HEK293 (cell line): Measurements from ENCODE around the gene SORD.

Source experiments
- CTCF ChIA-PET: fragments of 350-600 bp; formaldehyde crosslinking; extraction: SDS; loops from one replicate; lab custom pipeline; 2021; ENCODE audit warnings: antibody characterized with exemption; lab: Yijun Ruan, JAX
- POLR2A ChIA-PET: fragments of 300-600 bp; formaldehyde crosslinking; extraction: SDS; loops from one replicate; lab custom pipeline; 2020; ENCODE audit warnings: antibody characterized with exemption, inconsistent platforms; lab: Yijun Ruan, JAX
- H3K27ac ChIP-seq: fragments of 200-500 bp; sonication (Bioruptor generic); 2 replicates; pipeline ENCODE4 v1.5.1; 2014; ENCODE audit warnings: low read depth, low read length, control low read depth, inconsistent platforms; ENCODE audit errors: extremely low read depth
- H3K36me3 ChIP-seq, 2 experiments: fragments of 200-500 bp in 1 of 2; sonication (Bioruptor generic) in 1 of 2; 1 replicate in 1 of 2; 2 replicates in 1 of 2; pipeline ENCODE4 v1.5.1; 2014 to 2017; ENCODE audit warnings: inconsistent platforms in 2 of 2, low read length in 2 of 2; ENCODE audit not compliant: control insufficient read depth in 2 of 2, insufficient read depth in 1 of 2
- H3K4me1 ChIP-seq: fragments of 200-500 bp; sonication (Bioruptor generic); 2 replicates; pipeline ENCODE4 v1.5.1; 2014; ENCODE audit warnings: mild to moderate bottlenecking, low read length, inconsistent platforms; ENCODE audit not compliant: control insufficient read depth, insufficient read depth
- H3K4me3 ChIP-seq: 2 replicates; pipeline ENCODE4 v1.5.1; 2011; ENCODE audit warnings: low read depth, mild to moderate bottlenecking, control low read depth, low read length, moderate library complexity
- H3K9me3 ChIP-seq: fragments of 200-500 bp; sonication (Bioruptor generic); 2 replicates; pipeline ENCODE4 v1.5.1; 2014; ENCODE audit warnings: low read depth, low read length, inconsistent platforms; ENCODE audit not compliant: control insufficient read depth, insufficient read depth
- BCL11B ChIP-seq: fragments of 450-650 bp; formaldehyde crosslinking; IDR thresholded peaks from 2 replicates; pipeline ENCODE4 v1.5.1; 2016; ENCODE audit warnings: low read depth, missing biosample characterization, missing genetic modification characterization
- BCL6B ChIP-seq: fragments of 450-650 bp; formaldehyde crosslinking; IDR thresholded peaks from 2 replicates; pipeline ENCODE4 v1.5.1; 2017; ENCODE audit warnings: missing biosample characterization, missing genetic modification characterization
- KLF7 ChIP-seq: fragments of 450-650 bp; formaldehyde crosslinking; IDR thresholded peaks from 2 replicates; pipeline ENCODE4 v1.5.1; 2016; ENCODE audit warnings: missing biosample characterization, missing genetic modification characterization, borderline replicate concordance
- MZF1 ChIP-seq: fragments of 450-650 bp; formaldehyde crosslinking; IDR thresholded peaks from 2 replicates; pipeline ENCODE4 v1.5.1; 2017; ENCODE audit warnings: missing biosample characterization, missing genetic modification characterization, borderline replicate concordance
- WT1 ChIP-seq: fragments of 450-650 bp; formaldehyde crosslinking; IDR thresholded peaks from 2 replicates; pipeline ENCODE4 v1.5.1; 2016; ENCODE audit warnings: missing biosample characterization, missing genetic modification characterization
- ZBTB48 ChIP-seq: fragments of 450-650 bp; formaldehyde crosslinking; IDR thresholded peaks from 2 replicates; pipeline ENCODE4 v1.5.1; 2016; ENCODE audit warnings: missing biosample characterization, missing genetic modification characterization
- ZBTB7A ChIP-seq: fragments of 450-650 bp; formaldehyde crosslinking; IDR thresholded peaks from 2 replicates; pipeline ENCODE4 v1.5.1; 2016; ENCODE audit warnings: low read depth, missing biosample characterization, missing genetic modification characterization
- ZNF132 ChIP-seq: fragments of 450-650 bp; formaldehyde crosslinking; IDR thresholded peaks from 2 replicates; pipeline ENCODE4 v1.5.1; 2017; ENCODE audit warnings: missing biosample characterization, missing genetic modification characterization, borderline replicate concordance
- ZNF138 ChIP-seq: fragments of 450-650 bp; formaldehyde crosslinking; IDR thresholded peaks from 2 replicates; pipeline ENCODE4 v1.5.1; 2016; ENCODE audit warnings: missing biosample characterization, missing genetic modification characterization, borderline replicate concordance
- ZNF16 ChIP-seq: fragments of 450-650 bp; formaldehyde crosslinking; IDR thresholded peaks from 2 replicates; pipeline ENCODE4 v1.5.1; 2016; ENCODE audit warnings: low read depth, missing biosample characterization, missing genetic modification characterization
- ZNF24 ChIP-seq: fragments of 450-650 bp; formaldehyde crosslinking; IDR thresholded peaks from 2 replicates; pipeline ENCODE4 v1.5.1; 2016; ENCODE audit warnings: missing biosample characterization, missing genetic modification characterization
- ZNF311 ChIP-seq: fragments of 450-650 bp; formaldehyde crosslinking; IDR thresholded peaks from 2 replicates; pipeline ENCODE4 v1.5.1; 2017; ENCODE audit warnings: missing biosample characterization, missing genetic modification characterization, borderline replicate concordance
- ZNF37A ChIP-seq: fragments of 450-650 bp; IDR thresholded peaks from 2 replicates; pipeline ENCODE4 v1.5.1; 2018; ENCODE audit warnings: missing biosample characterization, missing genetic modification characterization
- ZNF544 ChIP-seq: fragments of 450-650 bp; formaldehyde crosslinking; IDR thresholded peaks from 2 replicates; pipeline ENCODE4 v1.5.0; 2017; ENCODE audit warnings: missing biosample characterization, missing genetic modification characterization
- ZNF600 ChIP-seq: fragments of 450-650 bp; formaldehyde crosslinking; IDR thresholded peaks from 2 replicates; pipeline ENCODE4 v1.5.1; 2016; ENCODE audit warnings: missing biosample characterization, missing genetic modification characterization
- ZNF768 ChIP-seq: fragments of 450-650 bp; formaldehyde crosslinking; IDR thresholded peaks from 2 replicates; pipeline ENCODE4 v1.5.1; 2018; ENCODE audit warnings: missing biosample characterization, mild to moderate bottlenecking, missing genetic modification characterization
- TF ChIP-seq, protein P1 (sequence below): fragments of 450-650 bp; IDR thresholded peaks from 2 replicates; pipeline ENCODE4 v1.5.1; 2018; ENCODE audit warnings: missing biosample characterization, missing genetic modification characterization
- TF ChIP-seq, protein P2 (sequence below): fragments of 450-650 bp; formaldehyde crosslinking; optimal IDR thresholded peaks from 2 replicates; pipeline ENCODE3; 2016; ENCODE audit warnings: missing biosample characterization, mild to moderate bottlenecking, missing genetic modification characterization
- TF ChIP-seq, protein P3 (sequence below): fragments of 450-650 bp; formaldehyde crosslinking; IDR thresholded peaks from 2 replicates; pipeline ENCODE4 v1.5.1; 2016; ENCODE audit warnings: missing biosample characterization, missing genetic modification characterization, low read depth
- TF ChIP-seq, protein P4 (sequence below): fragments of 450-650 bp; formaldehyde crosslinking; IDR thresholded peaks from 2 replicates; pipeline ENCODE4 v1.5.1; 2017; ENCODE audit warnings: missing biosample characterization, mild to moderate bottlenecking, missing genetic modification characterization, moderate library complexity
- TF ChIP-seq, protein P5 (sequence below): IDR thresholded peaks from 2 replicates; pipeline ENCODE4 v1.6.1; 2011; ENCODE audit warnings: mild to moderate bottlenecking, low read depth, low read length, borderline replicate concordance

The SORD gene

GRCh38 chr15:45114076-45114750 is 91.2 kb downstream of the SORD start, which contains the start of the genes DUOX2 and DUOXA2:
DUOX2 (minus strand) TSS chr15:45114172; CDS start chr15:45113411, 761 bp downstream.
DUOXA2 (plus strand) TSS chr15:45114326; CDS start chr15:45114606, 280 bp downstream.
- no peak for TF ChIP-seq ZNF768 (tag by site-specific recombination)
- ChIA-PET CTCF (interaction anchor here (0.7 to 1.4 kb wide), 3 partner anchors 13 to 18 kb away, joined by 3 to 4 read pairs (median 3); no protein-coding TSS in a partner anchor), POLR2A (no interaction called here)
- Histone ChIP-seq H3K36me3 (no peaks in the 10 kb centered on the region), H3K4me1 (no peaks in the 10 kb centered on the region), H3K9me3 (no peaks in the 10 kb centered on the region), H3K4me3 (no peak within 1 kb of the TSS), H3K27ac (no peak within 1 kb of the TSS)

- no peaks in the 10 kb centered on the region for H3K36me3 ChIP-seq
- POLR2A ChIA-PET, result no interaction called here
- no peaks in the 10 kb centered on the region for H3K4me1 ChIP-seq
- CTCF ChIA-PET, result interaction anchor here (0.7 to 1.4 kb wide), 3 partner anchors 12 to 18 kb away, joined by 3 to 4 read pairs (median 3); no protein-coding TSS in a partner anchor
- no peaks in the 10 kb centered on the region for H3K9me3 ChIP-seq
- no peak overlapping the region for H3K4me3 ChIP-seq
- H3K27ac ChIP-seq, result no peak overlapping the region
- TF ChIP-seq ZNF16 (no peak), ZNF311 (no peak), ZNF24 (tag by site-specific recombination) (no peak), ZBTB48 (no peak), BCL11B (tag by site-specific recombination) (no peak)
- TF ChIP-seq, protein P1, sequence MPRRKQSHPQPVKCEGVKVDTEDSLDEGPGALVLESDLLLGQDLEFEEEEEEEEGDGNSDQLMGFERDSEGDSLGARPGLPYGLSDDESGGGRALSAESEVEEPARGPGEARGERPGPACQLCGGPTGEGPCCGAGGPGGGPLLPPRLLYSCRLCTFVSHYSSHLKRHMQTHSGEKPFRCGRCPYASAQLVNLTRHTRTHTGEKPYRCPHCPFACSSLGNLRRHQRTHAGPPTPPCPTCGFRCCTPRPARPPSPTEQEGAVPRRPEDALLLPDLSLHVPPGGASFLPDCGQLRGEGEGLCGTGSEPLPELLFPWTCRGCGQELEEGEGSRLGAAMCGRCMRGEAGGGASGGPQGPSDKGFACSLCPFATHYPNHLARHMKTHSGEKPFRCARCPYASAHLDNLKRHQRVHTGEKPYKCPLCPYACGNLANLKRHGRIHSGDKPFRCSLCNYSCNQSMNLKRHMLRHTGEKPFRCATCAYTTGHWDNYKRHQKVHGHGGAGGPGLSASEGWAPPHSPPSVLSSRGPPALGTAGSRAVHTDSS, result no peak
Observed at GRCh38 chr15:45114751-45115085, 91.7 kb downstream of the SORD start.

- H3K4me3 ChIP-seq, result no peak overlapping the region
- H3K27ac ChIP-seq, result no peak overlapping the region
- ChIA-PET CTCF (interaction anchor here (1.4 kb wide), 1 partner anchor 11 kb away, joined by 3 read pairs; no protein-coding TSS in a partner anchor), POLR2A (no interaction called here)
- no peaks in the 10 kb centered on the region for H3K9me3 ChIP-seq
- no peaks in the 10 kb centered on the region for H3K36me3 ChIP-seq
- no peaks in the 10 kb centered on the region for H3K4me1 ChIP-seq
- TF ChIP-seq, protein P2, sequence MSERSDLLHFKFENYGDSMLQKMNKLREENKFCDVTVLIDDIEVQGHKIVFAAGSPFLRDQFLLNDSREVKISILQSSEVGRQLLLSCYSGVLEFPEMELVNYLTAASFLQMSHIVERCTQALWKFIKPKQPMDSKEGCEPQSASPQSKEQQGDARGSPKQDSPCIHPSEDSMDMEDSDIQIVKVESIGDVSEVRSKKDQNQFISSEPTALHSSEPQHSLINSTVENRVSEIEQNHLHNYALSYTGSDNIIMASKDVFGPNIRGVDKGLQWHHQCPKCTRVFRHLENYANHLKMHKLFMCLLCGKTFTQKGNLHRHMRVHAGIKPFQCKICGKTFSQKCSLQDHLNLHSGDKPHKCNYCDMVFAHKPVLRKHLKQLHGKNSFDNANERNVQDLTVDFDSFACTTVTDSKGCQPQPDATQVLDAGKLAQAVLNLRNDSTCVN (tag by site-specific recombination), result no peak
- TF ChIP-seq KLF7 (tag by site-specific recombination) (no peak), ZNF138 (tag by site-specific recombination) (no peak), ZBTB7A (tag by site-specific recombination) (no peak), BCL6B (tag by site-specific recombination) (no peak), MZF1 (tag by site-specific recombination) (no peak), ZNF600 (tag by site-specific recombination) (no peak), ZNF132 (tag by site-specific recombination) (no peak), ZNF544 (no peak), WT1 (no peak), ZNF37A (no peak), ZNF24 (tag by site-specific recombination) (no peak)
- TF ChIP-seq, protein P3, sequence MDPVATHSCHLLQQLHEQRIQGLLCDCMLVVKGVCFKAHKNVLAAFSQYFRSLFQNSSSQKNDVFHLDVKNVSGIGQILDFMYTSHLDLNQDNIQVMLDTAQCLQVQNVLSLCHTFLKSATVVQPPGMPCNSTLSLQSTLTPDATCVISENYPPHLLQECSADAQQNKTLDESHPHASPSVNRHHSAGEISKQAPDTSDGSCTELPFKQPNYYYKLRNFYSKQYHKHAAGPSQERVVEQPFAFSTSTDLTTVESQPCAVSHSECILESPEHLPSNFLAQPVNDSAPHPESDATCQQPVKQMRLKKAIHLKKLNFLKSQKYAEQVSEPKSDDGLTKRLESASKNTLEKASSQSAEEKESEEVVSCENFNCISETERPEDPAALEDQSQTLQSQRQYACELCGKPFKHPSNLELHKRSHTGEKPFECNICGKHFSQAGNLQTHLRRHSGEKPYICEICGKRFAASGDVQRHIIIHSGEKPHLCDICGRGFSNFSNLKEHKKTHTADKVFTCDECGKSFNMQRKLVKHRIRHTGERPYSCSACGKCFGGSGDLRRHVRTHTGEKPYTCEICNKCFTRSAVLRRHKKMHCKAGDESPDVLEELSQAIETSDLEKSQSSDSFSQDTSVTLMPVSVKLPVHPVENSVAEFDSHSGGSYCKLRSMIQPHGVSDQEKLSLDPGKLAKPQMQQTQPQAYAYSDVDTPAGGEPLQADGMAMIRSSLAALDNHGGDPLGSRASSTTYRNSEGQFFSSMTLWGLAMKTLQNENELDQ (tag by site-specific recombination), result no peak
- TF ChIP-seq, protein P4, sequence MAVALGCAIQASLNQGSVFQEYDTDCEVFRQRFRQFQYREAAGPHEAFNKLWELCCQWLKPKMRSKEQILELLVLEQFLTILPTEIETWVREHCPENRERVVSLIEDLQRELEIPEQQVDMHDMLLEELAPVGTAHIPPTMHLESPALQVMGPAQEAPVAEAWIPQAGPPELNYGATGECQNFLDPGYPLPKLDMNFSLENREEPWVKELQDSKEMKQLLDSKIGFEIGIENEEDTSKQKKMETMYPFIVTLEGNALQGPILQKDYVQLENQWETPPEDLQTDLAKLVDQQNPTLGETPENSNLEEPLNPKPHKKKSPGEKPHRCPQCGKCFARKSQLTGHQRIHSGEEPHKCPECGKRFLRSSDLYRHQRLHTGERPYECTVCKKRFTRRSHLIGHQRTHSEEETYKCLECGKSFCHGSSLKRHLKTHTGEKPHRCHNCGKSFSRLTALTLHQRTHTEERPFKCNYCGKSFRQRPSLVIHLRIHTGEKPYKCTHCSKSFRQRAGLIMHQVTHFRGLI (tag by site-specific recombination), result no peak
- TF ChIP-seq, protein P5, sequence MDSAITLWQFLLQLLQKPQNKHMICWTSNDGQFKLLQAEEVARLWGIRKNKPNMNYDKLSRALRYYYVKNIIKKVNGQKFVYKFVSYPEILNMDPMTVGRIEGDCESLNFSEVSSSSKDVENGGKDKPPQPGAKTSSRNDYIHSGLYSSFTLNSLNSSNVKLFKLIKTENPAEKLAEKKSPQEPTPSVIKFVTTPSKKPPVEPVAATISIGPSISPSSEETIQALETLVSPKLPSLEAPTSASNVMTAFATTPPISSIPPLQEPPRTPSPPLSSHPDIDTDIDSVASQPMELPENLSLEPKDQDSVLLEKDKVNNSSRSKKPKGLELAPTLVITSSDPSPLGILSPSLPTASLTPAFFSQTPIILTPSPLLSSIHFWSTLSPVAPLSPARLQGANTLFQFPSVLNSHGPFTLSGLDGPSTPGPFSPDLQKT, result no peak
Observed at GRCh38 chr15:45115312-45115820, 92.4 kb downstream of the SORD start.
